ENCODE results near the gene OSTF1. TPM values are rescaled to one million over a fixed set of nuclear protein-coding genes. Genes with fewer than 3 reads are reported as not detected.
A peak's percentile ranks its signal among the peaks of the same experiment; 100 is the strongest.

OSTF1 gene
- total RNA-seq, 2 experiments from 2014 or later, result 126 to 132 TPM

- POLR2A ChIA-PET, result no interaction called here
Measured at GRCh38 chr9:75140261-75140660, 51.9 kb downstream of the OSTF1 start.

GRCh38 chr9:75142202-75142601, 53.9 kb downstream of the OSTF1 start:
- ChIA-PET POLR2A (interaction anchor here (1.3 to 3.1 kb wide), 3 partner anchors 8 to 54 kb away, joined by 4 to 11 read pairs (median 5); partner anchors contain the start of genes NMRK1 and OSTF1), CTCF (interaction anchor here (0.9 to 1.5 kb wide), 3 partner anchors 9 to 43 kb away, joined by 3 to 5 read pairs (median 4); no protein-coding TSS in a partner anchor)
- peak overlapping the region; percentile 45 for H3K4me3 Mint-ChIP-seq
- H3K36me3 Mint-ChIP-seq (ENCODE audit: low read depth), result peaks cover 89% of the 10 kb centered on the region
- peaks cover 10% of the 10 kb centered on the region for H3K9me3 Mint-ChIP-seq (ENCODE audit: insufficient read depth)
- DNase-seq, result peak; percentile 52
- H3K4me1 Mint-ChIP-seq (ENCODE audit: low read depth), result peaks cover 84% of the 10 kb centered on the region
- H3K27ac Mint-ChIP-seq, result peak overlapping the region; percentile 82
- no peaks in the 10 kb centered on the region for H3K27me3 Mint-ChIP-seq (ENCODE audit: low read depth)
- ATAC-seq, result peak; percentile 80

More at GRCh38 chr9:75140261-75140660, 51.9 kb downstream of the OSTF1 start:
- Mint-ChIP-seq H3K4me1 (ENCODE audit: low read depth) (peaks cover 70% of the 10 kb centered on the region), H3K36me3 (ENCODE audit: low read depth) (peaks cover 93% of the 10 kb centered on the region), H3K27me3 (ENCODE audit: low read depth) (no peaks in the 10 kb centered on the region), H3K4me3 (no peak overlapping the region), H3K9me3 (ENCODE audit: insufficient read depth) (peaks cover 9% of the 10 kb centered on the region), H3K27ac (no peak overlapping the region)
- ATAC-seq (no peak), DNase-seq (no peak)
- CTCF ChIA-PET, result interaction anchor here (1.4 to 1.8 kb wide), 3 partner anchors 12 to 114 kb away, joined by 3 to 7 read pairs (median 6); no protein-coding TSS in a partner anchor

GRCh38 chr9:75146229-75146628, 57.9 kb downstream of the OSTF1 start:
- Mint-ChIP-seq H3K9me3 (ENCODE audit: insufficient read depth) (peaks cover 10% of the 10 kb centered on the region), H3K4me1 (ENCODE audit: low read depth) (peaks cover 83% of the 10 kb centered on the region), H3K4me3 (no peak overlapping the region), H3K36me3 (ENCODE audit: low read depth) (peaks cover 79% of the 10 kb centered on the region), H3K27me3 (ENCODE audit: low read depth) (no peaks in the 10 kb centered on the region), H3K27ac (no peak overlapping the region)
- DNase-seq, result no peak
- ChIA-PET CTCF (interaction anchor here (1.0 to 4.0 kb wide), 8 partner anchors 10 to 61 kb away, joined by 3 to 22 read pairs (median 4); partner anchors contain the start of genes NMRK1 and OSTF1), POLR2A (interaction anchor here (1.0 to 1.7 kb wide), 3 partner anchors 10 to 60 kb away, joined by 3 to 12 read pairs (median 3); partner anchors contain the start of genes NMRK1 and OSTF1)
- no peak for ATAC-seq

GRCh38 chr9:75147638-75148037, 59.3 kb downstream of the OSTF1 start:
- Mint-ChIP-seq H3K4me1 (ENCODE audit: low read depth) (peaks cover 86% of the 10 kb centered on the region), H3K27me3 (ENCODE audit: low read depth) (no peaks in the 10 kb centered on the region), H3K27ac (peak overlapping the region; percentile 96), H3K36me3 (ENCODE audit: low read depth) (peaks cover 79% of the 10 kb centered on the region), H3K4me3 (peak overlapping the region; percentile 64), H3K9me3 (ENCODE audit: insufficient read depth) (peaks cover 10% of the 10 kb centered on the region)
- ATAC-seq, result peak; percentile 43
- POLR2A ChIA-PET, result interaction anchor here (1.2 to 2.1 kb wide), 3 partner anchors 26 to 195 kb away, joined by 3 to 26 read pairs (median 4); partner anchors contain the start of genes C9orf40, NMRK1 and OSTF1
- CTCF ChIA-PET, result interaction anchor here (1.1 to 4.0 kb wide), 7 partner anchors 15 to 374 kb away, joined by 3 to 22 read pairs (median 5); partner anchors contain the start of genes CARNMT1, NMRK1 and OSTF1
- DNase-seq, result peak; percentile 40

- CTCF ChIA-PET, result interaction anchor here (0.6 to 4.0 kb wide), 7 partner anchors 14 to 375 kb away, joined by 3 to 22 read pairs (median 5); no protein-coding TSS in a partner anchor
- peaks cover 10% of the 10 kb centered on the region for H3K9me3 Mint-ChIP-seq (ENCODE audit: insufficient read depth)
- H3K27me3 Mint-ChIP-seq (ENCODE audit: low read depth), result no peaks in the 10 kb centered on the region
- POLR2A ChIA-PET, result interaction anchor here (1.2 to 2.1 kb wide), 3 partner anchors 27 to 196 kb away, joined by 3 to 26 read pairs (median 4); partner anchors contain the start of genes C9orf40, NMRK1 and OSTF1
- peak; percentile 55 for ATAC-seq
- peak overlapping the region; percentile 54 for H3K4me3 Mint-ChIP-seq
- H3K27ac Mint-ChIP-seq, result peak overlapping the region; percentile 96
- peaks cover 85% of the 10 kb centered on the region for H3K4me1 Mint-ChIP-seq (ENCODE audit: low read depth)
- peaks cover 76% of the 10 kb centered on the region for H3K36me3 Mint-ChIP-seq (ENCODE audit: low read depth)
- DNase-seq, result peak; percentile 44
Measured at GRCh38 chr9:75148561-75148960, 60.2 kb downstream of the OSTF1 start.

- POLR2A ChIA-PET, result interaction anchor here (0.6 to 0.9 kb wide), 3 partner anchors 8 to 61 kb away, joined by 3 to 4 read pairs (median 3); partner anchors contain the start of gene OSTF1
- Mint-ChIP-seq H3K9me3 (ENCODE audit: insufficient read depth) (peaks cover 5% of the 10 kb centered on the region), H3K4me1 (ENCODE audit: low read depth) (peaks cover 82% of the 10 kb centered on the region), H3K27me3 (ENCODE audit: low read depth) (no peaks in the 10 kb centered on the region), H3K36me3 (ENCODE audit: low read depth) (peaks cover 70% of the 10 kb centered on the region), H3K27ac (peak overlapping the region; percentile 72), H3K4me3 (peak overlapping the region; percentile 44)
- CTCF ChIA-PET, result interaction anchor here (0.9 to 1.1 kb wide), 2 partner anchors 17 to 35 kb away, joined by 3 to 4 read pairs; no protein-coding TSS in a partner anchor
- ATAC-seq (no peak), DNase-seq (no peak)
Measured at GRCh38 chr9:75149841-75150241, 61.5 kb downstream of the OSTF1 start.

GRCh38 chr9:75150512-75150911, 62.2 kb downstream of the OSTF1 start:
- Mint-ChIP-seq H3K27ac (peak overlapping the region; percentile 72), H3K27me3 (ENCODE audit: low read depth) (no peaks in the 10 kb centered on the region), H3K36me3 (ENCODE audit: low read depth) (peaks cover 65% of the 10 kb centered on the region), H3K4me1 (ENCODE audit: low read depth) (peaks cover 78% of the 10 kb centered on the region), H3K9me3 (ENCODE audit: insufficient read depth) (no peaks in the 10 kb centered on the region), H3K4me3 (peak overlapping the region; percentile 18)
- CTCF ChIA-PET, result interaction anchor here (0.9 to 1.1 kb wide), 2 partner anchors 18 to 35 kb away, joined by 3 to 4 read pairs; no protein-coding TSS in a partner anchor
- no peak for DNase-seq
- ATAC-seq, result no peak
- POLR2A ChIA-PET, result interaction anchor here (0.9 kb wide), 2 partner anchors 8 to 62 kb away, joined by 3 to 4 read pairs; partner anchors contain the start of gene OSTF1

- DNase-seq, result peak; percentile 84
- Mint-ChIP-seq H3K9me3 (ENCODE audit: insufficient read depth) (no peaks in the 10 kb centered on the region), H3K4me3 (peak overlapping the region; percentile 46), H3K36me3 (ENCODE audit: low read depth) (peaks cover 64% of the 10 kb centered on the region), H3K27me3 (ENCODE audit: low read depth) (no peaks in the 10 kb centered on the region), H3K27ac (peak overlapping the region; percentile 87), H3K4me1 (ENCODE audit: low read depth) (peaks cover 76% of the 10 kb centered on the region)
- POLR2A ChIA-PET, result interaction anchor here (0.8 to 1.6 kb wide), 6 partner anchors 9 to 65 kb away, joined by 3 to 12 read pairs (median 6); partner anchors contain the start of genes NMRK1 and OSTF1
- CTCF ChIA-PET, result interaction anchor here (0.5 to 2.0 kb wide), 12 partner anchors 10 to 378 kb away, joined by 3 to 12 read pairs (median 3); partner anchors contain the start of genes C9orf40, NMRK1 and OSTF1
- ATAC-seq, result peak; percentile 83
Measured at GRCh38 chr9:75152416-75152815, 64.1 kb downstream of the OSTF1 start.

- Mint-ChIP-seq H3K27ac (peak overlapping the region; percentile 66), H3K4me3 (no peak overlapping the region), H3K36me3 (ENCODE audit: low read depth) (peaks cover 46% of the 10 kb centered on the region), H3K9me3 (ENCODE audit: insufficient read depth) (no peaks in the 10 kb centered on the region), H3K27me3 (ENCODE audit: low read depth) (no peaks in the 10 kb centered on the region), H3K4me1 (ENCODE audit: low read depth) (peaks cover 39% of the 10 kb centered on the region)
- ChIA-PET POLR2A (interaction anchor here (0.7 to 1.1 kb wide), 2 partner anchors 10 to 18 kb away, joined by 3 read pairs; no protein-coding TSS in a partner anchor), CTCF (interaction anchor here (1.2 kb wide), 1 partner anchor 11 kb away, joined by 3 read pairs; no protein-coding TSS in a partner anchor)
- ATAC-seq (no peak), DNase-seq (no peak)
Measured at GRCh38 chr9:75156858-75157257, 68.5 kb downstream of the OSTF1 start.

GRCh38 chr9:75161116-75161857, 73.0 kb downstream of the OSTF1 start:
- ATAC-seq, result no peak
- ChIA-PET CTCF (interaction anchor here (1.9 kb wide), 1 partner anchor 24 kb away, joined by 7 read pairs; no protein-coding TSS in a partner anchor), POLR2A (no interaction called here)
- Mint-ChIP-seq H3K9me3 (ENCODE audit: insufficient read depth) (peaks cover 21% of the 10 kb centered on the region), H3K36me3 (ENCODE audit: low read depth) (peaks cover 53% of the 10 kb centered on the region), H3K4me3 (no peak overlapping the region), H3K27me3 (ENCODE audit: low read depth) (no peaks in the 10 kb centered on the region), H3K4me1 (ENCODE audit: low read depth) (peaks cover 11% of the 10 kb centered on the region), H3K27ac (peak overlapping the region; percentile 72)
- DNase-seq, result no peak

GRCh38 chr9:75163764-75164163, 75.5 kb downstream of the OSTF1 start:
- H3K36me3 Mint-ChIP-seq (ENCODE audit: low read depth), result peaks cover 61% of the 10 kb centered on the region
- ATAC-seq (no peak), DNase-seq (no peak)
- H3K27me3 Mint-ChIP-seq (ENCODE audit: low read depth), result no peaks in the 10 kb centered on the region
- H3K4me3 Mint-ChIP-seq, result no peak overlapping the region
- H3K9me3 Mint-ChIP-seq (ENCODE audit: insufficient read depth), result peaks cover 34% of the 10 kb centered on the region
- ChIA-PET CTCF (interaction anchor here (1.2 to 1.6 kb wide), 2 partner anchors 11 to 22 kb away, joined by 3 to 5 read pairs; no protein-coding TSS in a partner anchor), POLR2A (interaction anchor here (0.7 kb wide), 1 partner anchor 68 kb away, joined by 4 read pairs; no protein-coding TSS in a partner anchor)
- no peak overlapping the region for H3K27ac Mint-ChIP-seq
- H3K4me1 Mint-ChIP-seq (ENCODE audit: low read depth), result peaks cover 24% of the 10 kb centered on the region
